ENCODE results near the gene GLP1R. TPM values are rescaled to one million over a fixed set of nuclear protein-coding genes. Genes with fewer than 3 reads are reported as not detected.
A peak's percentile ranks its signal among the peaks of the same experiment; 100 is the strongest.

The GLP1R gene
- total and polyA plus RNA-seq, 8 donors, result 0.26 to 0.85 (median 0.67) TPM; not detected in 1

DNA sequence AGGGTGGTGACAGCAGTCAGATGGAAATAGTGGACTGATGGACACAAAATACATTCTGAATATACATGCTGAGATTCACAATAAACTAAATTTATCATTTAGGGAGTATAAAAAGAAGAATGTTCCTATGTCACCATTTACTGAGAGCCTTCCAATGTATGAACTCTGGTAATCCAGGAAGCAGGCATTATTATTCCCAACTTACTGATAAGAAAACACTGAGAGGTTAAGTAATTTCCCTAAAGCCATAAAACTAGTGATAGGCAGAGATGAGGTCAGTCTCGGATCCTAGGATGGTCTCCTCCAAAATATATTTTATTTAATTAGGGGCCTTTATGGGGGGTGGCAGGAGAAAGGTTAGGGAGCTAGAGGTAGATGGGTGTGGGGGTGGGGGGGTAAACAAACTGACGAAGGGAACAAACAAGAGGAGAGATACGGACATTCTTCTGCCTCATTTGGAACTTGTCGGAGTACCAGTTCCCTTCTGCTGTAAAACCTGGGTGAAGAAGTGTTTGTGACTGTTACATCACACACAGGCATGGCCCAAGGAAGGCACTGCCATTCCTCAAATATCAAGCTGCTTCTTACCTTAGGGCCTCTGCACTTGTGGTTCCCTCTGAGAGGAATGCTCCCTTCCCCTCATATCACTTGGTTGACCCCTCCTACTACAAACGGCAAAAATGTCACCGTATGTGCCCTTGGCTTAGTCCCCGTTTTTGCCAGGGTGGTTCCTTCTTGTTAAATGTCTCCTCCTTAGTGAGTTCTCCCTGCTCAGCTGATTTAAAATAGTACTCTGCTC lies 59.7 kb downstream of the GLP1R start:
- Histone ChIP-seq H3K27me3 (no peaks in the 10 kb centered on the region), H3K9me3 (no peaks in the 10 kb centered on the region), H3K36me3 (peaks cover 0 to 32% of the 10 kb centered on the region in 2 donors), H3K4me3 (no peak overlapping the region), H3K27ac (no peak overlapping the region), H3K4me1 (peaks cover 3 to 8% of the 10 kb centered on the region in 2 donors)
- TF ChIP-seq, protein P1, sequence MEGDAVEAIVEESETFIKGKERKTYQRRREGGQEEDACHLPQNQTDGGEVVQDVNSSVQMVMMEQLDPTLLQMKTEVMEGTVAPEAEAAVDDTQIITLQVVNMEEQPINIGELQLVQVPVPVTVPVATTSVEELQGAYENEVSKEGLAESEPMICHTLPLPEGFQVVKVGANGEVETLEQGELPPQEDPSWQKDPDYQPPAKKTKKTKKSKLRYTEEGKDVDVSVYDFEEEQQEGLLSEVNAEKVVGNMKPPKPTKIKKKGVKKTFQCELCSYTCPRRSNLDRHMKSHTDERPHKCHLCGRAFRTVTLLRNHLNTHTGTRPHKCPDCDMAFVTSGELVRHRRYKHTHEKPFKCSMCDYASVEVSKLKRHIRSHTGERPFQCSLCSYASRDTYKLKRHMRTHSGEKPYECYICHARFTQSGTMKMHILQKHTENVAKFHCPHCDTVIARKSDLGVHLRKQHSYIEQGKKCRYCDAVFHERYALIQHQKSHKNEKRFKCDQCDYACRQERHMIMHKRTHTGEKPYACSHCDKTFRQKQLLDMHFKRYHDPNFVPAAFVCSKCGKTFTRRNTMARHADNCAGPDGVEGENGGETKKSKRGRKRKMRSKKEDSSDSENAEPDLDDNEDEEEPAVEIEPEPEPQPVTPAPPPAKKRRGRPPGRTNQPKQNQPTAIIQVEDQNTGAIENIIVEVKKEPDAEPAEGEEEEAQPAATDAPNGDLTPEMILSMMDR (IDR thresholded peaks at IDR 0.05), result no peak
- intact Hi-C loops (cut with DNase I), result no loop called here
- no peak for DNase-seq
- ATAC-seq, result no peak

DNA sequence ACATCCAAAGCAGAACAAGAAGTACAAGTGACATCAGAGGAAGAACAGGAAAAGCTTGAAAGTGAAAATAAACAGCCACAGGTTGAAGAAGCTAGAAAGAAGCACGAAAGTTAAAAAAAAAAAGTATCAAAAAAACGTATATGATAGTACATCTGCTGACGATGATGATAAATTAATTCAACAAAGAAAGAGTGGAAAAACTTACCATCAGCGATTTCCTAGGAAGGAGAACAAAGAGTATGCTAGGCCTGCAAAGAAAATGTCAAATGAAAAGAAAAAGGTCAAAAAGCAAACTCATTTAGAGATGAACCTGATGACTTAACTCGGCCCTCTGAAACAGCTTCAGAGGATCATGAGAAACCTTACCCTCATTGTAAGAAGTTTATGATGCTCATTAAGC lies 62.7 kb downstream of the GLP1R start:
- no peak for DNase-seq
- Histone ChIP-seq H3K4me3 (no peak overlapping the region), H3K27me3 (no peaks in the 10 kb centered on the region), H3K4me1 (peaks cover 7 to 28% of the 10 kb centered on the region in 2 donors), H3K9me3 (no peaks in the 10 kb centered on the region), H3K36me3 (peaks cover 0 to 21% of the 10 kb centered on the region in 2 donors), H3K27ac (no peak overlapping the region)
- ATAC-seq, result no peak
- intact Hi-C loops (cut with DNase I), result no loop called here
- TF ChIP-seq, protein P1 (IDR thresholded peaks at IDR 0.05), result no peak

DNA sequence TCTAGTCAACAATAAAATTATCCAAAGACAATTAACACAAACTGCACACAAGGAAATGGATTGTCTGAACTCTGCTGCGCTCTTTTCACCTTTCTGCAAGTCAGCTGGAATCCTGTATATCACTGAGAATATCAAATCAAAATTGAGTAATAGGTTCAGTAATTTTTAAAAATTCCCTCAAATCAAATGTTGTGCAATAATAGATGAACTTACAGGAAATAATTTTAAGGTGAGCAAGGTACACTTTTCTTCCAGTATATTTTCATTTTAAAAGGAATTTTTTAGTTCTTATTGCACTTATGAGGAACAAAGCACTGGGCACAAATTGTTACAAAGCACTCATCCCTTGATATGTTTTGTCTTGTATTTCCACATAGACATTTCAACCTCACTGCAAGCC lies 65.2 kb downstream of the GLP1R start:
- no peaks in the 10 kb centered on the region for H3K27me3 ChIP-seq
- intact Hi-C loops (cut with DNase I), result no loop called here
- peak overlapping the region; percentile 67 to 77 for H3K4me3 ChIP-seq
- peaks cover 7 to 28% of the 10 kb centered on the region in 2 donors for H3K4me1 ChIP-seq
- ATAC-seq, result no peak
- no peak for DNase-seq
- TF ChIP-seq, protein P1 (IDR thresholded peaks at IDR 0.05), result no peak
- no peaks in the 10 kb centered on the region for H3K9me3 ChIP-seq
- H3K27ac ChIP-seq, result peak overlapping the region in 1 of 2 donors; percentile 98
- peaks cover 0 to 16% of the 10 kb centered on the region in 2 donors for H3K36me3 ChIP-seq

DNA sequence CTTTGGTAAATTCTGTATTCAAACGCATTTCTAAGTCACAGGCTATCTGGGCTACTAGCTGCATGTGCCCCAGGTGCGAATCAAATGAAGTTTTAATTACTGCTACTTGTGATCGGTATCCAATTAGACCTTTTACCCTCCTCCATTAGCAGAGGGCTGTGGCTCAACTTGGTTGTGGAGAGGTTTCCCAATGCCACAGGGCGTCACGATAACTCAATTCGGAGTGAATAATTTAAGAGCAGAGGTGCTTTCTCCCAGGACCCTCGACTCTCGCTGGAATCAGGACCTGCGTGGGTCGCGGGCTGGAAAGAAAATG lies 65.8 kb downstream of the GLP1R start:
- intact Hi-C loops (cut with DNase I), result no loop called here
- DNase-seq (no peak), ATAC-seq (peak; percentile 21)
- peak overlapping the region; percentile 67 to 77 for H3K4me3 ChIP-seq
- TF ChIP-seq, protein P1 (IDR thresholded peaks at IDR 0.05), result no peak
- peaks cover 7 to 28% of the 10 kb centered on the region in 2 donors for H3K4me1 ChIP-seq
- H3K27me3 ChIP-seq, result no peaks in the 10 kb centered on the region
- H3K27ac ChIP-seq, result peak overlapping the region; percentile 94 to 98
- no peaks in the 10 kb centered on the region for H3K9me3 ChIP-seq
- H3K36me3 ChIP-seq, result peaks cover 0 to 11% of the 10 kb centered on the region in 2 donors

DNA sequence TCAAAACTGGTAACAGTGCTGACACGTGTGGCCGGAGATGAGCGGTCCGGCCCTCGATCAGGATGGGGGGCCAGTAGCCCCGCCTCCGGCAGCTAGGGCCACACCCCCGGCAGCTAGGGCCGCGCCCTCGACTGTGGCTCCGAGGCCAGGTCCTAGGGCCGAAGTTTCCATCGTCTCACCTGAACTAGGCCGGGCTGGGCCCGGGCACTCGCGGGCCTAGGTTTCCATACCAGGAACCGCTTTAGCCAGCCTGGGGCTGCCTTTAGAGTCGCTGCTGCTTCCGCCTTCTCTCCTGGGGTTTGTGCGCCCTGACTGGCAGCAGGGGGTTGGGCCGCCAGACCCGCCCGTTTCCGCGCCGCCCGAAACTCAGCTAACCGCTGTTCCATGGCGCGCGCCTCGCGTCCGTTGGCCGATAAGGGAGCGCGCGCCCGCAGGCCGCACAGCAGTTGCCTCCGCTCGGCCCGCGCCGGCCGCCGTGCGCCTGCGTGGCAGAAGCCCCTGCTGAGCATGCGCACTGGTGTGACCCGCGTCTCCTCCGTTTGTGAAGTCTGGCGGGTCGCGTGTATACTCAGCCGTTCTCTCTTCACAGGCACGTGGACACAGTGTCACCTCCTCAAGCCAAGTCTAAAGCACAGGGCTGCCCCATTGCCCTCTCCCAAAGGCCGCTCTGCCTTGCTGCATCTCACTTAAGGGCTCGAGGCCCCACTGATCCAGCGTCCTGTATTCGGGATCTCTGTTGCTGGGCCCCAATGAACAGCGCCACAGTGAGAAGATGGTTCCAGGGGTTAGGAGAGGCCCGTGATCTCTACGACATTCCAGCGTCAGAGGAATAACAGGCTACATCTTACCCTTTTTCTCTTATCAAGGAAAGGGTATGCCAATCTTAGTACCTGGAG lies 66.4 kb downstream of the GLP1R start, which contains the start of gene SAYSD1:
Gene SAYSD1 (minus strand): TSS at position 483 of the 896 bp plus-strand sequence. CDS start 97 bp downstream, at position 386.
- ATAC-seq (peak; percentile 99), DNase-seq (peak; percentile 92 to 98 (median 96))
- Histone ChIP-seq H3K4me1 (peaks cover 7 to 28% of the 10 kb centered on the region in 2 donors), H3K4me3 (peak within 1 kb of the TSS; percentile 67 to 77), H3K27ac (peak within 1 kb of the TSS; percentile 94 to 98), H3K9me3 (no peaks in the 10 kb centered on the region), H3K36me3 (peaks cover 0 to 6% of the 10 kb centered on the region in 2 donors), H3K27me3 (no peaks in the 10 kb centered on the region)
- TF ChIP-seq, protein P1 (IDR thresholded peaks at IDR 0.05), result peak in 1 of 2 donors; percentile 9
- intact Hi-C loops (cut with DNase I), result no loop called here
